ENCODE data around the gene PPM1B. TPM values are rescaled to one million over a fixed set of nuclear protein-coding genes. Genes with fewer than 3 reads are reported as not detected.
"Not testable (repeated sequence)": the region's sequence is repeated elsewhere in the genome, so short reads cannot be mapped to it uniquely, and the experiment has no call there.

The PPM1B gene
- total RNA-seq, 1 donor from 2014 or later, result 66.8 TPM

DNA sequence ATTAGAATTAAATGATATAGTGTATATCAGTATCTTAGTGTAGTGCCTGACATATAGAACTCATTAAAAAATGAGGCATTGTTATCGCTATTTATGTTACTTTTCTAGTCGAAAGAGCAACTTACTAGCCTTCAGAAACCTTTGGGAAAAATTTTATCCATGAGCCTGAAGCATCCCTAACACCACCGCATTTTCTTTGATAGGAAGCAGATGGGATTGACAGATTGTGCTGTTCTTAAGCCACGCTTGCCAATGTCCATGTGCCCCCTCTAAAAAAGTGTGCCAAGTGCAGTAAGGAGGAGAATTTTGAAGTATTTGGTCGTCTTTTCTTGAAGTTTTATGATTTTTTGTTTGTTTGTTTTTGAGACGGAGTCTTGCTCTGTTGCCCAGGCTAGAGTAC is 29.1 kb downstream of the PPM1B start:
- DNase-seq (ENCODE audit: low spot score), result no peak

DNA sequence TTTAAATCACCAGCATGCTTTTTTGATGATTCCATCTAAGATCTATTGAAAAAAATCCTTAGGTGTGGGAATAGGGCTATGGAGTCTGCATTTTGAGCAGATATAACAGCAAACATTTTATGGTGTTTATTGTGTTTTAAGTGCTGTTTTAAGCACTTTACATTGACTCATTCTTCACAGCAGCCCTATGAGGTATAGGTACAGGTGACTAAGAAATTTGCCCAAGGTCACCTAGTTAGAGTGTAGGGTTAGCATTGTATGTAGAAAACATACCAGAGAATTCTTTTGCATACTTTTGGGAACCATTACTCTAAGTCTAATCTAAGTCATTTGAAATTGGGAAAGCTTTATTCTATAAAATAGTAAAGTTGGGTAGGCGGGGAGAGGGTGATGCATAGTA is 31.3 kb downstream of the PPM1B start:
- no peak for DNase-seq (ENCODE audit: low spot score)

DNA sequence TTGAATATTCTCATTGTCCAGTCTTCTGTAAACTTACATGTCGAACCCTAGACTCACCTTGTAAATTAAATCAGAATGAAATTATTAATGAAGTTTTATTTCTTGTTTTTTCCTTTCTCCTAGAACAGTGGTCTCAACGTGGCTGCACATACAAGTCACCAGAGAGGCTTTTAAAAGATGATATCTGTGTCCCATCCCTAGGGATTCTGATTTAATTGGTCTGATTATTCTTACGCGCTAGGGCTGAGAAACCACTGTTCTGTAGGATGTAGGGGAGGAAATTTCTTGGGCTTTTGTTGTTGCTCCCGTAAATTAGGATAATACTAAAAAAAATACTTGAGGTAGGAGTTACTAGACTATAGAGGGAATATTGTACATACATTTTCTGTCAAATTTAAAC is 32.1 kb downstream of the PPM1B start:
- no peak for DNase-seq (ENCODE audit: low spot score)

DNA sequence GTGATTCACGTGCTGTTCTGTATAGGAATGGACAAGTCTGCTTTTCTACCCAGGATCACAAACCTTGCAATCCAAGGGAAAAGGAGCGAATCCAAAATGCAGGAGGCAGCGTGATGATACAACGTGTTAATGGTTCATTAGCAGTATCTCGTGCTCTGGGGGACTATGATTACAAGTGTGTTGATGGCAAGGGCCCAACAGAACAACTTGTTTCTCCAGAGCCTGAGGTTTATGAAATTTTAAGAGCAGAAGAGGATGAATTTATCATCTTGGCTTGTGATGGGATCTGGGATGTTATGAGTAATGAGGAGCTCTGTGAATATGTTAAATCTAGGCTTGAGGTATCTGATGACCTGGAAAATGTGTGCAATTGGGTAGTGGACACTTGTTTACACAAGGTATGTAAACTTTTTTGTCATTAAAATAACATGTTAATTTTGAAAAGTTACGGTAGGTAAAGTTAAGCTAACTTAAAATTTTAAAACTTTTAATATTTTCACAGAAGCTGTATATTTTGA is 33.0 kb downstream of the PPM1B start:
- DNase-seq (ENCODE audit: low spot score), result no peak

DNA sequence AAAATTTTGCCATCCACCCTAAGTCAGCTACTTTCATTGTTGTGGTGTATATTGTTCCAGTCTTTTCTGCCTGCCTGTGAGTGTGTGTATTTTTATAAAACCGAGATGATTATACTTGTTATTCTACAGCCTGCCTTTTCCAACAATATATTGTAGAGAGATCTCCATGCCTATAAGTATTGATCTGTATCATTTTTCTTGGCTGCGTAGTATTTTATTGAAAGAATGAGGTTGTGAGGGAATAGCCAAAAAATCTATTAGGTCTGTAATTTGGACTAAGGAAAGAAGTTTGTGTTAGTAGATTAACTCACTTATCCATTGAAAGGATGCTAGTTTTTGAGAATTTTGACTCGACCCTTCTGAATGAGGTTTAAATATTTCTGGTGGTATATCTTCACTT is 34.9 kb downstream of the PPM1B start:
- DNase-seq (ENCODE audit: low spot score), result no peak

DNA sequence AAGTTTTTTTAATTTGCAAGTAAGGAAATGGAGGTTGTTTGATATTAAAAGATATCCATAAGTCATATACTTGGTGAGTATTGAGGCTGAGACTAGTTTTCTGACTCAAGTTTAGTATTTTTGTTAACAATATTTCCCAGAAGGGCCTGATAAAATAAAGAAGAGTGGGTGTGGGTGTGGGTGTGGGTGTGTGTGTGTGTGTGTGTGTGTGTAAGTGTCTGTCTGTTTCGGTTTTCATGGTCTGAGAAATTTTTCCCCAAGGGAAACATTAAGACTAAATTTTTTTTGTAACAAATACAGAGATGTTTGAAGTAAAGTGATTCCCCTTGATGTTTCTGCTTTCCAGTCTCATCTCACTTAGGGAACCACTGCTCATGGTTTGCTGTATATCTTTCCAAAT is 36.5 kb downstream of the PPM1B start:
- no peak for DNase-seq (ENCODE audit: low spot score)

DNA sequence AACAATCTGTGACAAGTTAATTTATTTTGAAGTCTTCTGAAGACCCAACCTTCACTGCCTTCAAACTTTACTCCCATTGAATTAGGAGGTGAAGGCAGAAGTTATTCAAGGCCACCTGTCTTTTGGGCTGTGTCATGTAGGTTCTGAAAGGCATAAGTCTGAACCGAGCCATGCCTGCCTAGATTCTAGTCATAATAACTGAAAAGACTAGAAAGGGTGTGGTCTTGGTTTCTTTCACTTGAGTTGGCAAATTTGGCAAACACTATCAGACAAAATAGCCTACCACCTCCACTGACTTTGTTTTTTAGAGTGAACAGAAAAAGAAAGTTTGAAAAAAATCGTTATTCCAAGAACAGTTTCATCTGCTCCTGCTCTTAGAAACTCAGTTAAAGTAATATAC is 38.4 kb downstream of the PPM1B start:
- no peak for DNase-seq (ENCODE audit: low spot score)

GRCh38 chr2:44207648-44208047 is 39.0 kb downstream of the PPM1B start:
- not testable (repeated sequence) for DNase-seq (ENCODE audit: low spot score)

GRCh38 chr2:44210362-44210761 is 41.7 kb downstream of the PPM1B start:
- DNase-seq (ENCODE audit: low spot score), result no peak

- no peak for DNase-seq (ENCODE audit: low spot score)
These were observed 42.5 kb downstream of the PPM1B start for GRCh38 chr2:44211183-44211582.

DNA sequence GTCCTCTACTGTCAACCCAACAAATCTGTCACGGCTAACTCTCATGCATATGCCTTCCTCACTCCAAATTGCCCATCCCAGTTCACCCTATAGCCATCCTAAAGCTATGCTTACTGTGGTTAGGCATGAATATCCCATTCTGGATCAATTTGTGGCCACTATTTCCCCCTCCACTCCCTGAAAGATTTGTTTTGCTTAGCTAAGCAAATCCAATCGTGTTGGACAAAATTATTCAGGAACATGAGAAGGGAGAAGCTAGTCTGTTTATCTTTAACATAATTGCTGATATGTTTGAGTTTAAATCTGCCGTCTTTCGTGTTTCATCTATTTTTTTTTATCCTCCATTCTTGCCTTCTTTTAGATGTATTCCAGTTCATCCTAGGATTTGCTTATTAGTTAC is 43.6 kb downstream of the PPM1B start:
- no peak for DNase-seq (ENCODE audit: low spot score)

DNA sequence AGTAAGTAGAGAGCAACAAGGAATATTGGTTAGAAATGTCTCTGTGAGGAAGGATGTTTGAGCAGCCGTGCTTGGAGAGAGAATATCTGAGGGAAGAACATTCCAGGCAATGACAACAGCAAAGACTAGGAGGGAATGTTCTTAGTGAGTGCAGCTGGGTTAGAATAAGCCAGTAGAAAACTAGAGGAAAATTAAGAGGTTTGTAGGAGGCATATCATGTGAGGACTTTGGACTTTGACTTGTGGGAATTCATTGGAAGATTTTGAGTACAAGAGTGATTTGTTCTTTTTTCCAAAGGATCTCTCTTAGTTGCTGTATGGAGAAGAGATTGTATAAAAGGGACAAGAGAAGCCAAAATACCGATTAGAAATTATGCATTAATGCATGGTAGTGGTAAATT is 47.2 kb downstream of the PPM1B start:
- DNase-seq (ENCODE audit: low spot score), result no peak

- DNase-seq (ENCODE audit: low spot score), result no peak
These were observed 50.1 kb downstream of the PPM1B start for GRCh38 chr2:44218771-44219170.

DNA sequence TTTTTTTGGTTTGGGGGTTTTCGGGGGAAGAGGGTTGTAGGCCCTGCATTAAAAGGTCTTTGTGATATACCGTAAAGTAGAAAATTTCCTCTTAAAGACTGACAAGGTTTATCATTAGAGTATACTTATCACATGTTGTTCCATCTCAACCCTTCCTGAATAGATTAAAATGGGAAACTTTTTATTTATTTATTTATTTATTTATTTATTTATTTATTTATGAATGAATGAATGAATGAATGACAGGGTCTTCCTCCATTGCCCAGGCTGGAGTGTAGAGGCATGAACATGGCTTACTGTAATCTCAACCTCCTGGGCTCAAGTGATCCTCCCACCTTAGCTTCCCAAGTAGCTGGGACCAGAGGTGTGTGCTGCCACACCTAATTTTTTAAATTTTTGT is 58.1 kb downstream of the PPM1B start:
- no peak for DNase-seq (ENCODE audit: low spot score)

GRCh38 chr2:44230378-44230777 is 61.7 kb downstream of the PPM1B start:
- DNase-seq (ENCODE audit: low spot score), result no peak

DNA sequence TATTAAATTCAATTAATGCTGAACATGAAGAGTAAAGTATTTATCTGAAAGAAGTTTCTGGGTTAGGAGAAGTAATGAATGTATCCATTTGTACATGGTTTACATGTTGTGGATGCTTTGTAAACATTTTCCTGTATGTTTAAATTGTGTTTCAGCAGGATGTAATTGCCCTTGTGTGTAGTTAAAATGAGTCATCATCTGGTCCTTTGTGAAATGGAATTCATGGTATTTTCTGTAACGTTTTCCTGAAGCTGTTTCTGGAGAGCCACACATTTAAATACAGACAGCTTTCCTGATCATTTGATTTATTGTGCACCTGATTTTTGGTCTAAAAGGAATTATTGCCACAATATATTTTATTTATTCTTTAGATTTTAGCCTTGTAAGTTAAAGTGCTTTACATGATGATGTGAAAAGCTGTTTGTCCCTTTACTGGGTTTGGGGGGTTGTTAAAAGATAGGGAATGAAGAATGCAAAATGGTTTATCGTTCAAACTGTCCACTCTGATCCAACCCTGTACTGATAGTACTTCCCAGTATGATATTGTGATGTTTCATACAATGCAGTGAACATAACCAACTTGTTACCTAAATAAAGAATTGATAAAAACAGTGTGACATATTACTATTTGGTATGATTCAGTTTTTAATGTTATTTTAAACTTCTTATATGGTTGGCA is 64.9 kb downstream of the PPM1B start:
- DNase-seq (ENCODE audit: low spot score), result no peak

DNA sequence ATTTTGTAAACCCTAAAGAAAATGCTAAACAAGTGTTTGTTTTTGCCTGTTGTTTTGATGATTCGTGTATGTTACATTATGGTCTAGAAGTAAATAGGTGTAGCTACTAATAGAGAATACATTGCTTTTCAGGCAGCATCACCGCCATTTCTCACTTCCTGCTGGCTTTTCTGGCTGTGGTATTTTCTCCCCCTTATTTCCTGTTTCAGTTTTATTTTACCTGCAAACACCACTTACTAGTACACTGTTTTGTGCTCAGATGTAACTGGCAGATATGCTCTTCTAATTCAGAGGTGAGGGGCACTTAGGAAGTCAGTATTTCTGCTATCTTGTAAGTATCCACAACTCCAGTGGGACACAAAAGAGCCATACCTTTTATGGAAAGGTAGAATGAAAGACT is 68.5 kb downstream of the PPM1B start:
- DNase-seq (ENCODE audit: low spot score), result no peak

DNA sequence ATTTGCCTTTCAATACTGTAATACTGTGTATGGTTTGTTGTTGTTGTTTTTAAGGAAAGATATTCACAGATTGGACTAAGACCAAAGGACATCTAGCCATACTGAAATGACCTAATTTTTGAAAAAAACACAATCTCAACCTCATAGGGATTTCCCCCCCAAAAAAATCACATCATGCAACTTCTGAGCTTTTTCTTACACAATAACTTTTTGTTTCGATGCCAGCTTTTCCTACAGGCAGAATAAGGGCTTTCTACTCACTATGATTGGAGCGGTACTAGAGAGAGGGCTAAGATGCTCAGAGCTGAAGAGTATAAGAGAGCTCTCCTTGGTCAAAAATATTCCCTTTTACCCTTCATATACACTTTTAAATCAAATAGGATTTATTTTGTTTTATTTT is 74.2 kb downstream of the PPM1B start:
- DNase-seq (ENCODE audit: low spot score), result no peak

DNA sequence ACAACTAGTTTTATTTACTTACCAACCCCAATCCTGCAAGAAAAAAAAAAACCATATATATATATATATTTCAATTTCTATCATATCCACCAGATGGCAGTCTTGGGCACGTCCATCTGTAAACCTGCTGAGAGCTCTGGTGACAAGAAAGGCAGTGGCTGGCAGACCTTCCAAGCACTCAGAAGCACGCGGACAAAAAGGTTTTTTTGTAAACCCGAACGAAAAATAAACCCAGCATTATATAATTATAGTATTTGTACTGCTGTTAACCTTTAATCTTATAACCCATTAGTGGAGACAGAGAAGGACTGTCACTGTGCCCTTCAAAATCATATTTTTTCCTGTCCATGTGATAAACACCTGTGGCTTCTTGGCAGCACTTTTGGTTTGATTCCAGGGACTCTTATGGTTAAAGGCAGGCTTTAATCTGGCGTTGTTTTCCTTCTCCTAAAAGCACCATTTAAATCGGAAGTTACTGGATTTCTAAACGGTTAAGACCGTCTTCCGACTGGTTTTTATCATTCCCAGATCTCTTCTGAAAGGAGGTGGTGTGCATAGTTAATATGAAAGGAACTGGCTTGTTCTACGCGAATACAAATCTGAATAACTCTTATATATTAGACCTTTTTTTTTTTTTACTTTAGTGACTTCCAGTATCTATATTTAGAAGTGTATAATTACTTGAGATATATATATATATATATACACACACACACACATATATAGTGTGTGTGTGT is 75.6 kb downstream of the PPM1B start:
- no peak for DNase-seq (ENCODE audit: low spot score)

- DNase-seq (ENCODE audit: low spot score), result no peak
These were observed 76.6 kb downstream of the PPM1B start for GRCh38 chr2:44245083-44245861.

GRCh38 chr2:44246436-44246835 is 77.8 kb downstream of the PPM1B start:
- DNase-seq (ENCODE audit: low spot score), result no peak

DNA sequence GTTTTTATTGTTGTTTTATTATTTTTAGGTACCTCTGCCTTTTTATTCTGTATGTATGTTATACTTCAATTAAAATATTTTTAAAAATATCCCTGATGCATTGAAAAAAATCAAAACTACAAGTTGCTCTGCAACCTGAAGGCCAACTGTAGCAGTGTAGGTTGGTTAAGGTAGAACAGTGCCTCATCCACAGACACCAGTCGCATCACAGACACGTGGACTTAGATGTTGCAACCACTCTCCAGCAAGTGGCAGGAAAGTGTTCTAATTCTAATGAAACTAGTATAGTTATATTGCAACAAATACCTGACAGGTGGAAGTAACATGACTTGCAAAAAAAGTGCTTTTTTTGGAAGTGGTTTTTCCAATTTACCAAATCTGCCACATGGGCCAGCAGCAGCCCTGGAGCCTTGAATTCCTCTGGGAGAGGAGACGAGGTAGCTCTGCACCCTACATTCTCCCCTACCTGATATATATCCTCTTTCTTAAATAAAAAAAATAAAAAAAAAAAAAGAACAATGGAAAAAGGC is 78.2 kb downstream of the PPM1B start:
- no peak for DNase-seq (ENCODE audit: low spot score)
